OCI-LY3 (cell line): ENCODE data around the gene GLIS1.

Experiments used
- EZH2phosphoT487 ChIP-seq: fragments of 200-600 bp; shearing (Covaris generic); IDR thresholded peaks from 2 replicates; pipeline ENCODE4 v1.6.1; 2018; ENCODE audit warnings: antibody characterized with exemption, mixed run types, low read depth
- TF ChIP-seq, protein P1 (sequence below): fragments of 200-600, 300-600 bp; sonication (generic); IDR thresholded peaks from 2 replicates; pipeline ENCODE4 v1.5.1; 2014; ENCODE audit warnings: antibody characterized with exemption, low read length, low read depth

DNA sequence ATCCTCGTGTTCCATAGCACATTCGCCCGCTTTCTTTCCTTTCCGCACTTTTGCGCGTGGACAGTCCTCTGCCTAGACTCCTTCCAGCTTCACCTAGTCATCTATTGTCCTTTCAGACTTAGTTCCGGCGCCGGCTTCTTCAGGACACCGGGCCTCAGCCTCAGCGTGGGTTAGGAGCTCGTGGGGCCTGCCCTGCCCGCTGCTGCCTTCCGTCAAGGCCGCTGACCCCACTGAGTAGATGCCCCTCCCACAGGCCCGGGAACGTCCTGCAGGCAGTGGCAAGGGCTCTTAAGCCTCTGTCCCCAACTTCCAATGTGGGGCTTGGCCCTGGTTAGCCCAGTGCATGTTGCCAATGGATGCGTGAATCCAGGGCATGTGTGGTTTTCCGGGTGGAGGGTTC, 268.4 kb downstream of the GLIS1 start:
- TF ChIP-seq, protein P1, sequence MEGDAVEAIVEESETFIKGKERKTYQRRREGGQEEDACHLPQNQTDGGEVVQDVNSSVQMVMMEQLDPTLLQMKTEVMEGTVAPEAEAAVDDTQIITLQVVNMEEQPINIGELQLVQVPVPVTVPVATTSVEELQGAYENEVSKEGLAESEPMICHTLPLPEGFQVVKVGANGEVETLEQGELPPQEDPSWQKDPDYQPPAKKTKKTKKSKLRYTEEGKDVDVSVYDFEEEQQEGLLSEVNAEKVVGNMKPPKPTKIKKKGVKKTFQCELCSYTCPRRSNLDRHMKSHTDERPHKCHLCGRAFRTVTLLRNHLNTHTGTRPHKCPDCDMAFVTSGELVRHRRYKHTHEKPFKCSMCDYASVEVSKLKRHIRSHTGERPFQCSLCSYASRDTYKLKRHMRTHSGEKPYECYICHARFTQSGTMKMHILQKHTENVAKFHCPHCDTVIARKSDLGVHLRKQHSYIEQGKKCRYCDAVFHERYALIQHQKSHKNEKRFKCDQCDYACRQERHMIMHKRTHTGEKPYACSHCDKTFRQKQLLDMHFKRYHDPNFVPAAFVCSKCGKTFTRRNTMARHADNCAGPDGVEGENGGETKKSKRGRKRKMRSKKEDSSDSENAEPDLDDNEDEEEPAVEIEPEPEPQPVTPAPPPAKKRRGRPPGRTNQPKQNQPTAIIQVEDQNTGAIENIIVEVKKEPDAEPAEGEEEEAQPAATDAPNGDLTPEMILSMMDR: no peak
- no peak for TF ChIP-seq EZH2phosphoT487
